ENCODE data around the gene NUFIP1.

Gene NUFIP1

DNA sequence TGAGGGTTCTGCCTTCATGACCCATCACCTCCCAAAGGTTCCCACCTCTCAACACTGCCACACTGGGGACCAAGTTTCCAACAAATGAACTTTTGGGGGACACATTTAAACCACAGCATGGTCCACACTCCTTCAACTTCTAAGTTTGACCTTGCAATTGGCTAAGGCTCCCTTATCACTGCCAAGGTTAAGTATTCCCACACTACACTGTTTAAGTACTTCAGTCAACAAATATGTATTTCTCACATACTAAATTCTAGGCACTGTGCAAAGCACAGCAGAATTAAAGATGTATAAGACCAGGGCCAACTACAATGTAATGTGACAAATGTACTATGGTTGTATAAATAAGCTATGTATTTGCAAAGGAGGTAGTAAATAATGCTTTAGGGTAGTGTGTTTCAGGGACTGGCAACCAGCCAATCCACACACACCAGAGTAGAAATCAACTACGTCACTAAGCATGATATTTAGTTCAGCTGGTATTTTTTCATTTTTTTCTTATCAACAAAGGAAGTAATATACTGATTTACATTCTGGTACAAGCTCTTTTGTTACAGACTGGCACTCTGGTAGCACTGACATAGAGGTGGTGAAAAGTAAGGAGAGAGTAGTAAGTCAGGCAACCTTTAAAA, 12.2 kb downstream of the NUFIP1 start:
- no peak for DNase-seq
- no peak for TF ChIP-seq GATA1 (IDR thresholded peaks at IDR 0.05; ENCODE audit: low read depth, low read length)
- no peak for TF ChIP-seq POLR2A (IDR thresholded peaks at IDR 0.05; ENCODE audit: low read length)

GRCh38 chr13:44976196-44976595, 13.1 kb downstream of the NUFIP1 start:
- no peak for TF ChIP-seq POLR2A (IDR thresholded peaks at IDR 0.05; ENCODE audit: low read length)
- no peak for TF ChIP-seq GATA1 (IDR thresholded peaks at IDR 0.05; ENCODE audit: low read depth, low read length)
- DNase-seq = no peak

DNA sequence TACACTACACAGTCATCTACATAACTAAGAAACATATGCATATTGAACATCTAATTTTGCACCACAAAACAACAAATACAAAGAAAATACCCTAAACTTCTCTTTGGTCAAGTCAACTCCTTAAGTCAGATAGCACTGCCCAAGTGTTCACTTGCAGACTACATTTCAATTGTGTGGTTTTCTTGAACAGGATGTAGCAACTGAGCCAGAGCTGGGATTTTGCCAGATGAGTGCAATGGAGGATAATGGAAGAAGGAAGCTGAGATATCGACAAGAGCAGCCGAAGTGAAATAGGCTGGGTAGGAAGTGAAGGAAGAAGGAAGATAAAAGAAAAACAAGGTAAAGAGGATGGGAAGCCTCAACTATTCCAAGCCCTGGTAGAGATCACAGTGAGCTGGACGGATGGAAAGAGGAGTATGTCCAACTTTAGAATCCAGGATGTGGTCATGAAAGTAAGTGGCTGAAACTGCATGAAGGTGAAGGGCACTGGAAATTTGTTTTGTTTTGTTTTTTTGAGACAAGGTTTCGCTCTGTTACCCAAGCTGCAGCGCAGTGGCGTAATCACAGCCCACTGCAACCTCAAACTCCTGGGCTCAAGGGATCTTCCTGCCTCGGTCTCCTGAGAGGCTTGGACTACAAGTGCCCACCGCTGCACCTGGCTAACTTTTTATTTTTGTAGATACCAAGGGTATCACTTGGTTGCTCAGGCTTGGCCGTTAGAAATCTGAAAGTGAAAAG, 15.0 kb downstream of the NUFIP1 start:
- DNase-seq = no peak
- TF ChIP-seq GATA1 (IDR thresholded peaks at IDR 0.05; ENCODE audit: low read depth, low read length) (no peak), POLR2A (IDR thresholded peaks at IDR 0.05; ENCODE audit: low read length) (no peak)

DNA sequence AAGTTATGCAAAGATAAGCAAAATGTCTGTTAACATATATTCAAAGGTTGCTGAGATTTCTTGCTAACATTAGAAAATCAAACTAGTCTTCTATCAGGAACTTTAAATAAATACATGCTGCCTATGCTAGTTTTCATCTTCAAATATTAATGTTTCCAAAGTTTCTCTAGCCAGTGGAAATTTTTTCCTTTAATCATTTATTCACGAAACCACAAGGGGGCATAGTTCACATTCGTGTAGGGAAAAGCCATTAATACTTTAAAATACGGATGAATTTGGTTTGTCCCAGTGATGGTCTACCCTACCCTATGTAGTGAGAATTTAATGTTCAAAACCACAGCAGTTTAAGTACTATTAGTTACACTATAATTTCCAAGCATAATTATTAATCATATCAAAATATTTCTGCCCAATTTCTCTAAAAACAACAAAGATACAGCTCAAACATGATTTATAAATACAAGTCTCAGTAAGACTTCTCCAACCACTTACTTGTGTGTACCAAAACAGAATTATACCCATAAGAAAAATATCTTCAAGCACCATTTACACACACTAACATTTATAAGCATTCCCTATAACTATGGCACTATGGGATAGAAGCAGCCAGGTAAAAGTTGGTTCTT, 16.2 kb downstream of the NUFIP1 start:
- TF ChIP-seq GATA1 (IDR thresholded peaks at IDR 0.05; ENCODE audit: low read depth, low read length) (no peak), POLR2A (IDR thresholded peaks at IDR 0.05; ENCODE audit: low read length) (no peak)
- DNase-seq = peak; percentile 36 to 66

DNA sequence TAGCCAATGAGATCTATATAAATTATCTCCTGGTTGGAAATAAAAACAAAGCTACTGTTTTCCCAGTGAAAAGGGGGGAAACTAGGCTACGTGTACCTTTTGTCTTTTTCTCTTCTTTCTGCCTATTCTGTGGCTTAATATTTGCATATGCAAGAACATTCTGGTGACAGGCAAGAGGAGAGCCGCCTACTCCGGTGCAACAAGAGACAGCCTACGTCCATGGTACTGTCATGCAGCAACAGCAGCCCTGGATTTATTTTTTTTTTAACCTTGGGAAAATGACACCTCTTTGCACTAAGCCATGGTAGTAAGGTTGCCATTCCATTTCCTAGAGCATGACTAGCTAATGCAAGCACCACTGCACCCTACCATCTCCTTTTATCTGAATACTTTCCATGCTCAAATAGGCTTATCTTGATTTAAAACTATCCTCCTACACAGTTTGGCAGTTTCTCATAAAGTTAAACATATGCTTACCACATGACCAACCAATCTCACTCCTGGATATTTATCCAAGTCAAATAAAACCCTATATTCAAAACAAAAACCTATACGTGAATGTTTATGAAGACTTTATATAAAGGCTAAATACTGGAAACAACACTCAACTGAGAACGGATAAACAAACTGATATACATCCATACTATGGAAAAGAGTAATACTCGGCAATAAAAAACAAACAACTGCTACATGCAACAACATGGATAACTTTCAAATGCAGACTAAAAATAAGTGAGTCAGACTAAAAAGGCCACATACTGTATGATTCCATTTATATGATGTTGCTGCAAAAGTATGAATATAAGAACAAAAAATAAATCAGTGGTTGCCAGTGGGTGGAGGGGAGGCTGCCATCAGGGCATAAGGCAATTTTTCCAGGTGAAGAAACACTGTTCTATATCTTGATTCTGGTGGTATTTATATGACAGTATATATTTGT, 17.3 kb downstream of the NUFIP1 start:
- TF ChIP-seq GATA1 (IDR thresholded peaks at IDR 0.05; ENCODE audit: low read depth, low read length) (no peak), POLR2A (IDR thresholded peaks at IDR 0.05; ENCODE audit: low read length) (no peak)
- peak in 1 of 2 experiments; percentile 4 for DNase-seq

DNA sequence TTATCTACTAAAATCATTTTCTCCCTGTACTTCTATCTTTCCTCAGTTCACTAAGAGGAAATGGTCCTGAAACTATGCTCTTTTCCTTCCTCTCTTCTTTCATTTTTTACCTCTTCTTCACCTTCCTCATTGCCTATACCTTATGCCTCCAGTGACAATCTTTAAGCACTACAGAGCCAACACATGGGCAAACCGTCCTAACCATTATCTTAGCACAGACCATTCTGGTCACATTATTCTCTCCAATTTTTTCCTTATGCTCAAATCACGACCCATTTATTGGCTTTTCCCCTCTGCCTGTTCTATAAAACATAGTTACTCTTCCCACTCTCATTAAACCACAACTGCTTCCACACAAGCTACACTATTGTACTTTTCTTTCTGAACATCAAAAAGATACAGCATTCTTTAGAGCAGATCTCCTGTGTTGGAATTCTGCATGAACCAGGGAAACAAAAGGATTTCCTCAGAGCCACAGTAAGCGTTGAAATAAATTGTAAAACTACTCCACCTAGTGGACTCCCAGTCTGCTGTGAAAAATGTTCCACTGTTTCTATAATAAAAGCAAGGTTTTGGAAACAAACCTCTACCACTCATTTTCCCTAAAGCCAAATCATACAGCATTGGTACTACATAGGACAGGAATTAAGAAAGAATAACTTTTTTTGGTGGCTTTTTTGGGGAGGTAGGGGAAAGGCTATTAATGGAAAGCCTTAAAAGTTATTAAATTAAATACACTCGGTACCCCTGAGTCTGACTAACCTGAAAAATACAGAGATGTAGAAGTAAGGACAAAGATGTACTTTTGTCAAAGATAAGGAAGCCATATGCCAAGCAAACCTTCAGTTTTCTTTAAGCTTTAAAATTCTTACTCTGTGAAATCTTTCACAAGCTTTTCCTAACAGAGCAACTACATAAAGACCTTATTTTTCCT, 19.5 kb downstream of the NUFIP1 start:
- TF ChIP-seq POLR2A (IDR thresholded peaks at IDR 0.05; ENCODE audit: low read length) = no peak
- no peak for TF ChIP-seq GATA1 (IDR thresholded peaks at IDR 0.05; ENCODE audit: low read depth, low read length)
- DNase-seq = peak; percentile 15 to 47

DNA sequence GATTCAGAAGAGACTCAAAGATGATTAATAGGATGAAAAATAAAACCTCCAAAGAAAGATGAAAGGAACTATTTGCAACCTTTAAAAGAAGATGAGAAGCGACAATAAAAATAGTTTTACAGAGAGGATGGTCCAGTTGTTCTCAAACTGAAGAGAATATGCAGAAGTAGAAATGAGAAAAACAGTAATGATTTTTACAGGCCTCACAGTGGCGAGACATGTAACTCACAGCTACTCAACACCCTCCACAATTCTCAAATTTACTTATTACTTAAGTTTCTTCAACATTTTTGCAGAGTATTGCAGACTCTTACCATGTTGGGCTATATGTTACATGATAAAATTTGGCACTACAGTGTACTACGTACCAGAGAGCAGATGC, 20.8 kb downstream of the NUFIP1 start:
- TF ChIP-seq GATA1 (IDR thresholded peaks at IDR 0.05; ENCODE audit: low read depth, low read length) (no peak), POLR2A (IDR thresholded peaks at IDR 0.05; ENCODE audit: low read length) (no peak)
- DNase-seq = no peak

GRCh38 chr13:44967704-44968433, 21.4 kb downstream of the NUFIP1 start:
- DNase-seq = no peak
- TF ChIP-seq GATA1 (IDR thresholded peaks at IDR 0.05; ENCODE audit: low read depth, low read length) = no peak
- no peak for TF ChIP-seq POLR2A (IDR thresholded peaks at IDR 0.05; ENCODE audit: low read length)

GRCh38 chr13:44961997-44962396, 27.3 kb downstream of the NUFIP1 start:
- TF ChIP-seq POLR2A (IDR thresholded peaks at IDR 0.05; ENCODE audit: low read length) (no peak), GATA1 (IDR thresholded peaks at IDR 0.05; ENCODE audit: low read depth, low read length) (no peak)
- DNase-seq = no peak

- DNase-seq = no peak
- TF ChIP-seq GATA1 (IDR thresholded peaks at IDR 0.05; ENCODE audit: low read depth, low read length) (no peak), POLR2A (IDR thresholded peaks at IDR 0.05; ENCODE audit: low read length) (no peak)
Observed at GRCh38 chr13:44955406-44955805, 33.9 kb downstream of the NUFIP1 start.

DNA sequence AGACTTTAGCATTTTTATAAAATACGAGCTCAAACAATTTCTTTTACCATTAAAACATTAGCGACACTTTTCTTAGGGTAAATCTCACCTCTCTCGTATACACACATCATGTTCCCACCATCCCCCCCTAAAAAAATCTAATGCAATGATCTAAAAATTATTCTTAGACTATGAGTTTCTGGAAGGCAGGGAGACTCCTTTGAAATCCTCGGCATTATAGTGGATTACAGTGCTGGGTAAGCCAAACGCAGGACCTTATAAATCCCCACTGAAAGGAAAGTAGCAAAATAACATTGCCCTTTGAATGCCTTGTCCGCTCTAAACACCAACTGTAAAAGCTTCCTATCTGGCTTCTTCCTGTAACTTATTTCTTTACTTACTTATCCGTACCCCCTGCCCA, 35.0 kb downstream of the NUFIP1 start:
- TF ChIP-seq POLR2A (IDR thresholded peaks at IDR 0.05; ENCODE audit: low read length) = no peak
- TF ChIP-seq GATA1 (IDR thresholded peaks at IDR 0.05; ENCODE audit: low read depth, low read length) = no peak
- DNase-seq = no peak

- no peak for TF ChIP-seq GATA1 (IDR thresholded peaks at IDR 0.05; ENCODE audit: low read depth, low read length)
- no peak for DNase-seq
Observed at GRCh38 chr13:44952671-44953070, 36.6 kb downstream of the NUFIP1 start.
